ENCODE results near the gene AUTS2. TPM values are rescaled to one million over a fixed set of nuclear protein-coding genes. Genes with fewer than 3 reads are reported as not detected.

The AUTS2 gene
- total RNA-seq, 5 donors from 2014 or later (not counting 1 experiment from before 2014, with no cell fraction given): 10.6 to 66.2 (median 37.6) TPM

DNA sequence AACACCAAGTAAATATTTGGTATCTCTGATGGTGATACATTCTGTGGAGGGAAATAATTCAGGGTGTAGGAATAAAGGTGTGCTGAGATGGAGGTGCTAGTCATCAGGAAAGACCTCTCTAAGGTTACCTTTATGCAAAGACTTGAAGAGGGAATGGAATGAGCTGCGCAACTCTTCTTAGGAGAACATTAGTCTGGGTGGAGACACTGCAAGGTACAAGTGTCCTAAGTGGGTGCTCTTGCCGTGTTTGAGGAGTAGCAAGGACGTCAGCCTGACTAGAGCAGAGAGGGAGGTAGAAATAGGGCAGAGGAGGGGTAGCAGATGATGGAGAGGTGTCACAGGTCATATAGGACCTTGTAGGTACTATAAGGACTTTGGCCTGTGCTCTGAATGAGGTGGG is 148.1 kb downstream of the AUTS2 start:
- Histone ChIP-seq H3K9me3 (no peaks in the 10 kb centered on the region), H3K4me1 (ENCODE audit: control insufficient read depth in 1 of 2, extremely low read depth in 1 of 2, insufficient read depth in 2 of 2, low read length in 2 of 2) (no peaks in the 10 kb centered on the region), H3K36me3 (ENCODE audit: control insufficient read depth in 2 of 2, extremely low read depth in 1 of 2, insufficient read depth in 1 of 2, low read length in 1 of 2) (no peaks in the 10 kb centered on the region), H3K27ac (ENCODE audit: low read length) (no peak overlapping the region), H3K27me3 (replicated peaks in 1 of 2; ENCODE audit: control insufficient read depth in 2 of 2, extremely low read depth in 1 of 2, insufficient read depth in 2 of 2, low read length in 1 of 2) (no peaks in the 10 kb centered on the region), H3K4me3 (ENCODE audit: control insufficient read depth in 1 of 2, extremely low read depth in 1 of 2, low read length in 1 of 2) (no peak overlapping the region)
- no peak for ATAC-seq (replicated peaks in 1 of 4)
- no peaks in the 10 kb centered on the region for H3K36me3 Mint-ChIP-seq
- ChIA-PET CTCF (no interaction called here), POLR2A (no interaction called here)
- no peak for DNase-seq
- 86% methylated on average over 3 of the region's 3 CpGs for WGBS (ENCODE audit: insufficient coverage)
- H3K4me3 Mint-ChIP-seq: no peak overlapping the region
- H3K9me3 Mint-ChIP-seq: peaks cover 0 to 3% (median 0%) of the 10 kb centered on the region in 3 donors
- H3K27me3 Mint-ChIP-seq: peaks cover 0 to 1% of the 10 kb centered on the region in 2 donors
- no peaks in the 10 kb centered on the region for H3K4me1 Mint-ChIP-seq
- no peak overlapping the region for H3K27ac Mint-ChIP-seq

DNA sequence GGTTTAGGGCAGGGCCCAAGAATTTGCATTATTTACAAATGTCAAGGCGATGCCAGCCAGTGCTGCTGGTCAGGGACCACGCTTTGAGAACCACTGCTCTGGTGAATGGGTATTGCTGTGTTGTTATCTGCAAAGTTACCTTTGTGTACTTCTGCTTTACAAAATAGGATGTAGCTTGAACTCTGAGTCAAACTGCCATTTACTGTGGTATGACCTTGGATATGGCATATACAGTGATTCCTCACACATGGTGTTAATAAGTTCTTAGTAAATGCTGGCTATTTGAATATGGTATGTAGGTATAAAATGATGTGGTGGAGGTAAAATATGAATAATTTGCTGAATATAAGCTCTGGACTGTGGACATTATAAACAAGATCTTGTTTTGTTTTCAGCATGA is 148.9 kb downstream of the AUTS2 start:
- H3K4me1 ChIP-seq (ENCODE audit: control insufficient read depth in 1 of 2, extremely low read depth in 1 of 2, insufficient read depth in 2 of 2, low read length in 2 of 2): no peaks in the 10 kb centered on the region
- H3K27ac Mint-ChIP-seq: no peak overlapping the region
- DNase-seq: no peak
- no peaks in the 10 kb centered on the region for H3K9me3 ChIP-seq
- H3K27ac ChIP-seq (ENCODE audit: low read length): no peak overlapping the region
- H3K36me3 Mint-ChIP-seq: no peaks in the 10 kb centered on the region
- H3K9me3 Mint-ChIP-seq: peaks cover 0 to 2% (median 0%) of the 10 kb centered on the region in 3 donors
- no peaks in the 10 kb centered on the region for H3K27me3 ChIP-seq (replicated peaks in 1 of 2; ENCODE audit: control insufficient read depth in 2 of 2, extremely low read depth in 1 of 2, insufficient read depth in 2 of 2, low read length in 1 of 2)
- ATAC-seq (replicated peaks in 1 of 4): no peak
- no peak overlapping the region for H3K4me3 ChIP-seq (ENCODE audit: control insufficient read depth in 1 of 2, extremely low read depth in 1 of 2, low read length in 1 of 2)
- H3K4me1 Mint-ChIP-seq: no peaks in the 10 kb centered on the region
- no peak overlapping the region for H3K4me3 Mint-ChIP-seq
- ChIA-PET CTCF (no interaction called here), POLR2A (no interaction called here)
- H3K27me3 Mint-ChIP-seq: peaks cover 0 to 1% of the 10 kb centered on the region in 2 donors
- 82% methylated on average over 2 of the region's 2 CpGs for WGBS (ENCODE audit: insufficient coverage)
- H3K36me3 ChIP-seq (ENCODE audit: control insufficient read depth in 2 of 2, extremely low read depth in 1 of 2, insufficient read depth in 1 of 2, low read length in 1 of 2): no peaks in the 10 kb centered on the region

DNA sequence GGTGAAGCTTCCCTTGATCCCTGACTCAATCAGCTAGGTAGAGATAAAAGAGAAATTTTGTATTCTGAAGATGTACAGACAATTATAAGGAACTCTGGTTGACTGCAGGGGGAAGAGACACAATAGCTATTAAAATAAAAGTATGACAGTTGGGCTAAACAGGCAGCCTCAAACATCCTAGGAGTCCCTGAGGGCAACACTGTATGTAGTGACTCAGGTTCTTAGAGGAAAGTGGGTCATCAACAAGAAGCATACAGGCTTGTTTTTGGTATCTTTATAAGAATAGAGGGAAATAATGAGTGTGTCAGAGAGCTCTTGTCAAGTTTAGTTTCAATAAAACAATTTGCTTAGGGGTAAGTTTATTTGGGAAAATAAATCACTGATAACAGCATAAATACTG is 150.3 kb downstream of the AUTS2 start:
- Mint-ChIP-seq H3K9me3 (no peaks in the 10 kb centered on the region), H3K4me1 (no peaks in the 10 kb centered on the region), H3K36me3 (no peaks in the 10 kb centered on the region), H3K27ac (no peak overlapping the region), H3K4me3 (no peak overlapping the region), H3K27me3 (peaks cover 0 to 1% of the 10 kb centered on the region in 2 donors)
- Histone ChIP-seq H3K27ac (ENCODE audit: low read length) (no peak overlapping the region), H3K27me3 (replicated peaks in 1 of 2; ENCODE audit: control insufficient read depth in 2 of 2, extremely low read depth in 1 of 2, insufficient read depth in 2 of 2, low read length in 1 of 2) (no peaks in the 10 kb centered on the region), H3K36me3 (ENCODE audit: control insufficient read depth in 2 of 2, extremely low read depth in 1 of 2, insufficient read depth in 1 of 2, low read length in 1 of 2) (no peaks in the 10 kb centered on the region), H3K4me3 (ENCODE audit: control insufficient read depth in 1 of 2, extremely low read depth in 1 of 2, low read length in 1 of 2) (no peak overlapping the region), H3K9me3 (no peaks in the 10 kb centered on the region), H3K4me1 (ENCODE audit: control insufficient read depth in 1 of 2, extremely low read depth in 1 of 2, insufficient read depth in 2 of 2, low read length in 2 of 2) (no peaks in the 10 kb centered on the region)
- DNase-seq: no peak
- ChIA-PET POLR2A (no interaction called here), CTCF (interaction anchor here in 1 of 2 donors (0.6 kb wide), 1 partner anchor 10 kb away, joined by 3 read pairs; no protein-coding TSS in a partner anchor)
- ATAC-seq (replicated peaks in 1 of 4): no peak

DNA sequence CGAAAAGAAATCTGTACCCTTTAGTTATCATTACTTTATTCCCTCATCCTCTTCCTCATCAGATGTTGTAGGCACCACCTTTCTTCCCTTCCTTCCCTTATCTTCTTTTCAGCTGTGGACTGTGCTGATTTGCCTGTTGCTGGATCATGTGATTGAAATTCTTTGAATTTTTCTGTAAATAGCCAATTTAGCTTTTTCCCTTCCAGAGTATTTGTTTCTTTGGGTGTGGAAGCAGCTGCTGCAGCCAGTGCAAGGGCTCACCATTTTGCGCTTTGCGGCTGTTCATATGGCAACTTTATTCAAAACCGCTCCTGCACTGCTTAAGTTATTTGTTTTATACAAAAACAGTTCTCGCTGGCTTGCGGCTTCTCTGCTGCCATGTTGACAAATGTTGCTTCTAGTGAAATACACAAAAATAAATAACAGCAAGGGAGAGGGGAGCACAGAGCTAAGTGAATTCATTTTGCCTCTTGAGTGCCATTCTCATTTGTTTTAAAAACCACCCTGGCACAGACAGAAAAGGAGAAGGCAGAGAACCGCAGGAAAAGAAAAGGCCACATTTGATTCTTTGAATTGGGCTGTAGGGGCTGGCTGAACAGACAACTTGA is 151.2 kb downstream of the AUTS2 start:
- Mint-ChIP-seq H3K9me3 (no peaks in the 10 kb centered on the region), H3K4me3 (no peak overlapping the region), H3K27me3 (peaks cover 0 to 1% of the 10 kb centered on the region in 2 donors), H3K27ac (no peak overlapping the region), H3K36me3 (no peaks in the 10 kb centered on the region), H3K4me1 (peaks cover 0 to 6% (median 0%) of the 10 kb centered on the region in 3 donors)
- ATAC-seq (replicated peaks in 1 of 4): no peak
- Histone ChIP-seq H3K9me3 (no peaks in the 10 kb centered on the region), H3K4me1 (ENCODE audit: control insufficient read depth in 1 of 2, extremely low read depth in 1 of 2, insufficient read depth in 2 of 2, low read length in 2 of 2) (no peaks in the 10 kb centered on the region), H3K27me3 (replicated peaks in 1 of 2; ENCODE audit: control insufficient read depth in 2 of 2, extremely low read depth in 1 of 2, insufficient read depth in 2 of 2, low read length in 1 of 2) (no peaks in the 10 kb centered on the region), H3K4me3 (ENCODE audit: control insufficient read depth in 1 of 2, extremely low read depth in 1 of 2, low read length in 1 of 2) (no peak overlapping the region), H3K27ac (ENCODE audit: low read length) (no peak overlapping the region), H3K36me3 (ENCODE audit: control insufficient read depth in 2 of 2, extremely low read depth in 1 of 2, insufficient read depth in 1 of 2, low read length in 1 of 2) (no peaks in the 10 kb centered on the region)
- DNase-seq: no peak
- ChIA-PET CTCF (no interaction called here), POLR2A (no interaction called here)
- no CpG with 5 or more reads among the region's 7 CpGs for WGBS (ENCODE audit: insufficient coverage)

DNA sequence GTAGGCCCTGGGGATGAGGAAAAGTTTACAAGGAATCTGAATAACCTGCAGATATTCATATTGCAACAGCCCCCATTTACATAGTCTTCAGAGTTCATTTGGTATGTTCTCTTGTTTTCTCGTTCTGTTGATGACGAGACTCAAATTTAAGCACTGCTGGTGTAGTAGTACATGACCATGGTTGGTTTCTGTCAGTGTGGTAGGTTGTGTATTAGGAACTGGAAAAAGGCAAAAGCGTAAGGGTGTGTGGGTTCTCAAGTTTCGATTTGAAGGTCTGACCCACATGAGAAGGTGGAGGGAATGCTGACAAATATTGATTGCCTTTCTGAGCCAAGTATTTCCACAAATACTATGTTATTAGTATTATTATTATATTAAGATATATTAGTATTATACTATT is 151.7 kb downstream of the AUTS2 start:
- Mint-ChIP-seq H3K27ac (no peak overlapping the region), H3K9me3 (no peaks in the 10 kb centered on the region), H3K36me3 (no peaks in the 10 kb centered on the region), H3K27me3 (peaks cover 0 to 1% of the 10 kb centered on the region in 2 donors), H3K4me3 (no peak overlapping the region), H3K4me1 (peaks cover 0 to 7% (median 0%) of the 10 kb centered on the region in 3 donors)
- WGBS (ENCODE audit: insufficient coverage): 70% methylated on average over 2 of the region's 4 CpGs
- no peak overlapping the region for H3K4me3 ChIP-seq (ENCODE audit: control insufficient read depth in 1 of 2, extremely low read depth in 1 of 2, low read length in 1 of 2)
- H3K27ac ChIP-seq (ENCODE audit: low read length): no peak overlapping the region
- H3K9me3 ChIP-seq: no peaks in the 10 kb centered on the region
- DNase-seq (no peak), ATAC-seq (replicated peaks in 1 of 4) (no peak)
- no peaks in the 10 kb centered on the region for H3K4me1 ChIP-seq (ENCODE audit: control insufficient read depth in 1 of 2, extremely low read depth in 1 of 2, insufficient read depth in 2 of 2, low read length in 2 of 2)
- POLR2A ChIA-PET: no interaction called here
- CTCF ChIA-PET: no interaction called here
- no peaks in the 10 kb centered on the region for H3K36me3 ChIP-seq (ENCODE audit: control insufficient read depth in 2 of 2, extremely low read depth in 1 of 2, insufficient read depth in 1 of 2, low read length in 1 of 2)
- H3K27me3 ChIP-seq (replicated peaks in 1 of 2; ENCODE audit: control insufficient read depth in 2 of 2, extremely low read depth in 1 of 2, insufficient read depth in 2 of 2, low read length in 1 of 2): no peaks in the 10 kb centered on the region

DNA sequence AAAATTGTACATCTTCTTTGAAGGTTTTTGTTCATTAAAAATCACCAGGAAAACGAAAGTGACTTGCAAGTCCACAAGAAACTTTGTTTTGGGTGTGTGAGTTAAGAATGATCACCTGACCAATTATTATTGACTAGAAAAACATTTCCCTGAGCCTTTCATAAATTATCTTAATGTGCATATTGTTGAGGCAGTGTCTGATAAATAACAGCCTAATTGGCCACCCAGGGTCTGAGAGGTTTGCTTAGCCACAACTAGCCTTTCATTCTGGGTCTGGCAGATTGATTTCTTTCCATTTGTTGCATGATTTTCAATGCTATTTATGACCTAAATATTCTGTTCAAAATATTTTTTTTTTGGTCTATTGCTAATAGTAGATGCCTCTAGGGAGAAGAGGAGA is 152.8 kb downstream of the AUTS2 start:
- peaks cover 0 to 1% of the 10 kb centered on the region in 2 donors for H3K27me3 Mint-ChIP-seq
- no CpG with 5 or more reads among the region's 1 CpG for WGBS (ENCODE audit: insufficient coverage)

DNA sequence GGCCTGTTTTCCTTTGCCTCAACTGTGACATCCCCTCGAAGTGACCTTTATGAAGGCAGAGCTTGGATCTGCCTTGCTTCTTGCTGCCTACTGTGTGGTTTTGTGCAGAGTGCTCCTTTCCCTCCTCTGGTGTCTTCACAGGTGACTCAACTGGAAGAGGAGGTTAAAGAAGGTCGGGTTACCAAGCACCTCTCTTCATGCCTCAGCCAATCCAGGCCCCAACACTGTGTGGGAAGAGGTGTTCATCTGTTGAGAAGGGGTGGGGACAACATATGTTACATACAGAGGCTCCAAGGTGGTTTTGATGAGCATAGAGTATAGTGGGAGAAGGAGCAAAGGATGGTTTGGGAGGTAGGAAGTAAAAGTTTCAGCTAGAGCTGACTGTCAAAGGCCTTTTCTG is 155.7 kb downstream of the AUTS2 start:
- H3K27ac Mint-ChIP-seq: no peak overlapping the region
- H3K27me3 Mint-ChIP-seq: peaks cover 0 to 1% of the 10 kb centered on the region in 2 donors
- no peaks in the 10 kb centered on the region for H3K4me1 ChIP-seq (ENCODE audit: control insufficient read depth in 1 of 2, extremely low read depth in 1 of 2, insufficient read depth in 2 of 2, low read length in 2 of 2)
- no peak overlapping the region for H3K4me3 ChIP-seq (ENCODE audit: control insufficient read depth in 1 of 2, extremely low read depth in 1 of 2, low read length in 1 of 2)
- H3K36me3 Mint-ChIP-seq: no peaks in the 10 kb centered on the region
- DNase-seq: no peak
- no peak overlapping the region for H3K27ac ChIP-seq (ENCODE audit: low read length)
- ATAC-seq (replicated peaks in 1 of 4): peak in 1 of 4 experiments; percentile 19
- H3K9me3 ChIP-seq: no peaks in the 10 kb centered on the region
- H3K9me3 Mint-ChIP-seq: no peaks in the 10 kb centered on the region
- POLR2A ChIA-PET: interaction anchor here in 1 of 2 donors (0.5 kb wide), 1 partner anchor 34 kb away, joined by 5 read pairs; no protein-coding TSS in a partner anchor
- peaks cover 0 to 7% (median 0%) of the 10 kb centered on the region in 3 donors for H3K4me1 Mint-ChIP-seq
- no peaks in the 10 kb centered on the region for H3K27me3 ChIP-seq (replicated peaks in 1 of 2; ENCODE audit: control insufficient read depth in 2 of 2, extremely low read depth in 1 of 2, insufficient read depth in 2 of 2, low read length in 1 of 2)
- H3K36me3 ChIP-seq (ENCODE audit: control insufficient read depth in 2 of 2, extremely low read depth in 1 of 2, insufficient read depth in 1 of 2, low read length in 1 of 2): no peaks in the 10 kb centered on the region
- 0% methylated on average over 1 of the region's 2 CpGs for WGBS (ENCODE audit: insufficient coverage)
- CTCF ChIA-PET: no interaction called here
- no peak overlapping the region for H3K4me3 Mint-ChIP-seq

More for the DNA sequence above, 152.8 kb downstream of the AUTS2 start:
- Mint-ChIP-seq H3K9me3 (no peaks in the 10 kb centered on the region), H3K36me3 (no peaks in the 10 kb centered on the region), H3K4me3 (no peak overlapping the region), H3K27ac (no peak overlapping the region), H3K4me1 (peaks cover 0 to 7% (median 0%) of the 10 kb centered on the region in 3 donors)
- DNase-seq (no peak), ATAC-seq (replicated peaks in 1 of 4) (no peak)
- ChIA-PET POLR2A (no interaction called here), CTCF (no interaction called here)
- no peak overlapping the region for H3K27ac ChIP-seq (ENCODE audit: low read length)
- no peaks in the 10 kb centered on the region for H3K27me3 ChIP-seq (replicated peaks in 1 of 2; ENCODE audit: control insufficient read depth in 2 of 2, extremely low read depth in 1 of 2, insufficient read depth in 2 of 2, low read length in 1 of 2)
- H3K36me3 ChIP-seq (ENCODE audit: control insufficient read depth in 2 of 2, extremely low read depth in 1 of 2, insufficient read depth in 1 of 2, low read length in 1 of 2): no peaks in the 10 kb centered on the region
- no peak overlapping the region for H3K4me3 ChIP-seq (ENCODE audit: control insufficient read depth in 1 of 2, extremely low read depth in 1 of 2, low read length in 1 of 2)
- H3K9me3 ChIP-seq: no peaks in the 10 kb centered on the region
- H3K4me1 ChIP-seq (ENCODE audit: control insufficient read depth in 1 of 2, extremely low read depth in 1 of 2, insufficient read depth in 2 of 2, low read length in 2 of 2): no peaks in the 10 kb centered on the region

Data from T-cell (primary cell).